GM12878 (cell line): ENCODE results near the gene TNRC18. TPM values are rescaled to one million over a fixed set of nuclear protein-coding genes. Genes with fewer than 3 reads are reported as not detected.
"Not testable (repeated sequence)": the region's sequence is repeated elsewhere in the genome, so short reads cannot be mapped to it uniquely, and the experiment has no call there.

Experiments used
- ATAC-seq: fragments of 200-7000 bp; cut with Tn5 transposase; 3 replicates; pipeline ENCODE4 v1.9.1; 2020; ENCODE audit warnings: mild to moderate bottlenecking, moderate library complexity
- BruUV-seq: library from RNA; stranded (reverse); fragments of 400-500 nt; replicated peaks from 2 replicates; lab custom pipeline; 2021; lab: Mats Ljungman, UMichigan
- CTCF ChIA-PET: fragments of 300-600 bp; sonication (Branson Sonifier 250); formaldehyde crosslinking; extraction: SDS; loops from one replicate; lab custom pipeline; 2021; ENCODE audit warnings: inconsistent platforms; lab: Yijun Ruan, JAX
- POLR2A ChIA-PET: fragments of 350-600 bp; formaldehyde crosslinking; extraction: SDS; loops from one replicate; lab custom pipeline; 2021; ENCODE audit warnings: inconsistent platforms; lab: Charles Lee
- RAD21 ChIA-PET: fragments of 300-600 bp; sonication (Branson Sonifier 250); formaldehyde crosslinking; loops from one replicate; lab custom pipeline; 2023; ENCODE audit warnings: antibody characterized with exemption; ENCODE audit not compliant: unreplicated experiment; lab: Charles Lee
- SMC1A ChIA-PET: fragments of 300-600 bp; sonication (Branson Sonifier 250); formaldehyde crosslinking; loops from one replicate; lab custom pipeline; 2023; ENCODE audit not compliant: unreplicated experiment, uncharacterized antibody; lab: Charles Lee
- DNase-seq: peaks from one replicate; pipeline ENCODE4 v3.0.0-alpha.2; 2011; ENCODE audit warnings: low read depth, low spot score
- FAIRE-seq: peaks from 3 replicates; lab custom pipeline; 2011; peaks lifted over from hg19 to GRCh38; lab: Jason Lieb, UNC
- H2AFZ ChIP-seq: 2 replicates; pipeline ENCODE4 v1.6.0; 2011; ENCODE audit warnings: low read depth, low read length, control low read depth; ENCODE audit not compliant: control insufficient read depth
- H3K27ac ChIP-seq: 2 replicates; pipeline ENCODE4 v1.5.1; 2011; ENCODE audit warnings: control low read depth; ENCODE audit not compliant: control insufficient read depth, insufficient read depth
- H3K27me3 ChIP-seq, 2 experiments: replicated peaks in 1 of 2; 2 replicates each; pipeline versions ENCODE4 v1.6.0 to v1.6.1; 2011; ENCODE audit warnings: low read length in 1 of 2; ENCODE audit not compliant: control insufficient read depth in 2 of 2, insufficient read depth in 2 of 2
- H3K36me3 ChIP-seq, 2 experiments: 2 replicates each; pipeline ENCODE4 v1.5.1; 2011; ENCODE audit warnings: low read length in 1 of 2; ENCODE audit not compliant: control insufficient read depth in 2 of 2, insufficient read depth in 2 of 2
- H3K4me1 ChIP-seq: 2 replicates; pipeline ENCODE4 v1.6.1; 2011; ENCODE audit warnings: mild to moderate bottlenecking, low read length, moderate library complexity, mixed read lengths; ENCODE audit not compliant: control insufficient read depth, insufficient read depth
- H3K4me2 ChIP-seq: 2 replicates; pipeline ENCODE4 v1.6.0; 2011; ENCODE audit warnings: control low read depth; ENCODE audit not compliant: control insufficient read depth, insufficient read depth
- H3K4me3 ChIP-seq: fragments of 200-600 bp; sonication (generic); 2 replicates; pipeline ENCODE4 v1.5.1; 2016
- H3K79me2 ChIP-seq: 2 replicates; pipeline ENCODE4 v1.6.0; 2011; ENCODE audit warnings: low read length; ENCODE audit not compliant: control insufficient read depth, insufficient read depth
- H3K9ac ChIP-seq: 2 replicates; pipeline ENCODE4 v1.8.0; 2011; ENCODE audit warnings: low read length, control low read depth, mixed read lengths; ENCODE audit not compliant: control insufficient read depth, insufficient read depth
- H3K9me3 ChIP-seq: replicated peaks from 3 replicates; pipeline ENCODE4 v1.5.1; 2011; ENCODE audit warnings: mild to moderate bottlenecking, low read length; ENCODE audit not compliant: control insufficient read depth, insufficient read depth
- H4K20me1 ChIP-seq: 2 replicates; pipeline ENCODE4 v1.6.0; 2011; ENCODE audit not compliant: control insufficient read depth, insufficient read depth
- ASH2L ChIP-seq: fragments of 300-600, 200-600 bp; sonication (generic); IDR thresholded peaks from 2 replicates; pipeline ENCODE4 v1.6.1; 2017; ENCODE audit warnings: low read depth, mild to moderate bottlenecking, borderline replicate concordance
- DPF2 ChIP-seq: fragments of 450-650 bp; IDR thresholded peaks from 2 replicates; pipeline ENCODE4 v1.6.1; 2017; ENCODE audit warnings: mild to moderate bottlenecking
- HDAC6 ChIP-seq: fragments of 200-600 bp; sonication (generic); IDR thresholded peaks from one replicate; pipeline ENCODE4 v1.8.0; 2017; ENCODE audit warnings: antibody characterized with exemption; ENCODE audit not compliant: unreplicated experiment
- JUND ChIP-seq: IDR thresholded peaks from 2 replicates; pipeline ENCODE4 v1.6.1; 2012; ENCODE audit warnings: low read depth, mild to moderate bottlenecking, low read length, improper control_type of control experiment, moderate library complexity
- MTA2 ChIP-seq: fragments of 450-650 bp; IDR thresholded peaks from 2 replicates; pipeline ENCODE4 v1.6.1; 2016; ENCODE audit warnings: low read depth, mild to moderate bottlenecking, moderate library complexity
- NR2C2 ChIP-seq: IDR thresholded peaks from 2 replicates; pipeline ENCODE4 v1.6.1; 2011; ENCODE audit warnings: borderline replicate concordance, low read depth; ENCODE audit not compliant: control insufficient read depth, insufficient read length
- SIX5 ChIP-seq: IDR thresholded peaks from 2 replicates; pipeline ENCODE4 v1.6.1; 2011; ENCODE audit warnings: mild to moderate bottlenecking, low read depth, low read length, moderate library complexity; ENCODE audit not compliant: severe bottlenecking
- TARDBP ChIP-seq: IDR thresholded peaks from 2 replicates; pipeline ENCODE4 v1.6.1; 2016; ENCODE audit warnings: borderline replicate concordance
- YBX1 ChIP-seq: fragments of 450-650 bp; IDR thresholded peaks from 2 replicates; pipeline ENCODE4 v1.6.1; 2016; ENCODE audit warnings: antibody characterized with exemption
- WGBS: methylation state at CpG from one replicate; pipeline ENCODE4 v1.1.6; 2016; ENCODE audit warnings: low lambda C conversion rate; ENCODE audit not compliant: insufficient replicate concordance, insufficient coverage; ENCODE audit errors: missing lambda C conversion rate; 5-methylcytosine and 5-hydroxymethylcytosine counted together
- in situ Hi-C: fragments of 300-500 bp; cut with MboI; formaldehyde crosslinking; loops from 9 replicates; pipeline ENCODE4 v1.14.3; 2018; ENCODE audit warnings: mixed read lengths
- intact Hi-C: fragments of 100-400 bp; cut with micrococcal nuclease; formaldehyde crosslinking; loops from one replicate; pipeline ENCODE4 v1.14.2; 2022; ENCODE audit not compliant: unreplicated experiment
- polyA plus RNA-seq, 11 experiments: library from polyadenylated mRNA; depleted of rRNA in 4 of 11; unstranded in 6 of 11; stranded (reverse) in 5 of 11; fragments of >200 nt; fragmentation: Nextera tagmentation in 4 of 11; fragmentation: Illumina TruSeq in 1 of 11; extraction: Ambion mirVana in 4 of 11; extraction: Trizol in 1 of 11; gene quantifications; 1 replicate in 1 of 11; 2 replicates in 10 of 11; pipeline versions ENCODE4 v1.2.1 to v1.2.3, GENCODE V29; 2011 to 2016; ENCODE audit warnings: inconsistent platforms in 2 of 11, missing spikeins in 2 of 11, low read depth in 1 of 11
- total RNA-seq, 4 experiments: library from RNA; depleted of rRNA in 3 of 4; stranded (reverse); fragments of >200 nt in 3 of 4; fragmentation: Illumina TruSeq in 1 of 4; extraction: Trizol in 1 of 4; gene quantifications; 2 replicates each; pipeline versions ENCODE4 v1.2.1 to v1.2.3, GENCODE V29; 2013 to 2021

The TNRC18 gene
- total and polyA plus RNA-seq, 10 of the 15 experiments (the other 5 are each of a cell fraction or from before 2014, with no cell fraction given): 0.02 to 31.7 (median 5.4) TPM

- no peak for ATAC-seq
- FAIRE-seq: no peak
- intact Hi-C loops: no loop called here
- Histone ChIP-seq H3K4me1 (no peaks in the 10 kb centered on the region), H3K27ac (no peak overlapping the region), H3K27me3 (no peaks in the 10 kb centered on the region), H4K20me1 (no peaks in the 10 kb centered on the region), H3K9ac (no peak overlapping the region), H3K36me3 (0 out of 4 replicates have a peak, but pooled peaks cover 0 to 5% of the 10 kb centered on the region in 2 experiments), H3K4me2 (no peak overlapping the region), H3K9me3 (peaks cover 4% of the 10 kb centered on the region; the same call in 2 of the 3 replicates), H3K79me2 (no peaks in the 10 kb centered on the region), H2AFZ (no peak overlapping the region), H3K4me3 (no peak overlapping the region)
- no peak for DNase-seq
- SMC1A ChIA-PET: no interaction called here
- RAD21 ChIA-PET: interaction anchor here (1.5 kb wide), 1 partner anchor 74 kb away, joined by 3 read pairs; no protein-coding TSS in a partner anchor
- POLR2A ChIA-PET: no interaction called here
- TF ChIP-seq DPF2 (no peak), NR2C2 (no peak), SIX5 (no peak), TARDBP (no peak), MTA2 (no peak), HDAC6 (no peak), YBX1 (no peak), JUND (no peak), ASH2L (no peak)
- BruUV-seq: no TSS peak
- CTCF ChIA-PET: no interaction called here
- in situ Hi-C loops: no loop called here
- WGBS: 98% methylated on average over 19 of the region's 19 CpGs
Observed at GRCh38 chr7:5314864-5315263, 108.8 kb downstream of the TNRC18 start.

GRCh38 chr7:5313076-5313885 is 110.4 kb downstream of the TNRC18 start:
- BruUV-seq, H3K4me1 ChIP-seq, POLR2A ChIA-PET, H2AFZ ChIP-seq, FAIRE-seq, H3K36me3 ChIP-seq, H3K27me3 ChIP-seq, H3K9ac ChIP-seq, H4K20me1 ChIP-seq, H3K9me3 ChIP-seq, H3K4me3 ChIP-seq, H3K79me2 ChIP-seq, SMC1A ChIA-PET, intact Hi-C loops, RAD21 ChIA-PET, in situ Hi-C loops, ATAC-seq, CTCF ChIA-PET, H3K4me2 ChIP-seq, DNase-seq, H3K27ac ChIP-seq: not testable (repeated sequence)
- 92% methylated on average over 26 of the region's 48 CpGs for WGBS

- BruUV-seq, POLR2A ChIA-PET, H3K27ac ChIP-seq, H3K36me3 ChIP-seq, FAIRE-seq, SMC1A ChIA-PET, H3K9me3 ChIP-seq, H3K9ac ChIP-seq, in situ Hi-C loops, H3K79me2 ChIP-seq, H4K20me1 ChIP-seq, ATAC-seq, H3K4me1 ChIP-seq, H3K4me2 ChIP-seq, H3K4me3 ChIP-seq, H2AFZ ChIP-seq, CTCF ChIA-PET, intact Hi-C loops, RAD21 ChIA-PET, H3K27me3 ChIP-seq, DNase-seq: not testable (repeated sequence)
- WGBS: 90% methylated on average over 31 of the region's 46 CpGs
Observed at GRCh38 chr7:5312276-5313070, 111.2 kb downstream of the TNRC18 start.
